ENCODE results near the gene VPS51. TPM values are rescaled to one million over a fixed set of nuclear protein-coding genes. Genes with fewer than 3 reads are reported as not detected.
A peak's percentile ranks its signal among the peaks of the same experiment; 100 is the strongest.

Gene VPS51
- total RNA-seq, 3 donors from 2014 or later (not counting 1 experiment from before 2014, with no cell fraction given) = 180 to 197 (median 184) TPM

DNA sequence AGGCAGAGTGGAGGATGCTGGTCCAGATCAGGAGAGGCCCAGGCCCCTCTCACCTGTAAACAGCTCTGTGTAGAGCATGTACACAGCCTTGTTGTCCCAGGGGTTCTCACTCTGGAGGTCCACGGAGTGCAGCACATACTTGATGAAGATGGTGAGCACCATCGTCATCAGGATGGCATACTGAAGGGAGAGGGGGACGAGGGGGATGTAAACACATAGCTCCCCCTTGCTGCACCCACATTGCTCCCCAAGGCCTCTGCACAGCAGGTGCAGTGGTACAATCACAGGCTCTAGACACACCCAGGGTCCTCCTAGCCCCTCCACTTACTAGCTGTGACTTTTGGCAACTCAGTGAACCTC, 35.4 kb downstream of the VPS51 start:
- Mint-ChIP-seq H3K9me3 (no peaks in the 10 kb centered on the region), H3K27ac (peak overlapping the region in 1 of 2 donors; percentile 30), H3K27me3 (ENCODE audit: low read depth in 2 of 2) (no peaks in the 10 kb centered on the region), H3K36me3 (no peaks in the 10 kb centered on the region), H3K4me3 (no peak overlapping the region), H3K4me1 (peaks cover 29 to 49% of the 10 kb centered on the region in 2 donors)
- Histone ChIP-seq H3K9me3 (ENCODE audit: control insufficient read depth, insufficient read depth, low read length) (no peaks in the 10 kb centered on the region), H3K27ac (ENCODE audit: low read length) (no peak overlapping the region), H3K4me1 (ENCODE audit: control insufficient read depth, insufficient read depth, low read length) (peaks cover 53% of the 10 kb centered on the region), H3K27me3 (ENCODE audit: control insufficient read depth, insufficient read depth, low read length) (no peaks in the 10 kb centered on the region), H3K36me3 (ENCODE audit: control insufficient read depth, insufficient read depth, low read length) (peaks cover 62% of the 10 kb centered on the region), H3K4me3 (ENCODE audit: low read length) (no peak overlapping the region)
- no peak for ATAC-seq
- 66% methylated on average over 3 of the region's 3 CpGs for WGBS (ENCODE audit: insufficient coverage)
- DNase-seq = peak in 1 of 2 donors; percentile 7
- intact Hi-C loops (cut with micrococcal nuclease) = no loop called here
- TF ChIP-seq, protein P1, sequence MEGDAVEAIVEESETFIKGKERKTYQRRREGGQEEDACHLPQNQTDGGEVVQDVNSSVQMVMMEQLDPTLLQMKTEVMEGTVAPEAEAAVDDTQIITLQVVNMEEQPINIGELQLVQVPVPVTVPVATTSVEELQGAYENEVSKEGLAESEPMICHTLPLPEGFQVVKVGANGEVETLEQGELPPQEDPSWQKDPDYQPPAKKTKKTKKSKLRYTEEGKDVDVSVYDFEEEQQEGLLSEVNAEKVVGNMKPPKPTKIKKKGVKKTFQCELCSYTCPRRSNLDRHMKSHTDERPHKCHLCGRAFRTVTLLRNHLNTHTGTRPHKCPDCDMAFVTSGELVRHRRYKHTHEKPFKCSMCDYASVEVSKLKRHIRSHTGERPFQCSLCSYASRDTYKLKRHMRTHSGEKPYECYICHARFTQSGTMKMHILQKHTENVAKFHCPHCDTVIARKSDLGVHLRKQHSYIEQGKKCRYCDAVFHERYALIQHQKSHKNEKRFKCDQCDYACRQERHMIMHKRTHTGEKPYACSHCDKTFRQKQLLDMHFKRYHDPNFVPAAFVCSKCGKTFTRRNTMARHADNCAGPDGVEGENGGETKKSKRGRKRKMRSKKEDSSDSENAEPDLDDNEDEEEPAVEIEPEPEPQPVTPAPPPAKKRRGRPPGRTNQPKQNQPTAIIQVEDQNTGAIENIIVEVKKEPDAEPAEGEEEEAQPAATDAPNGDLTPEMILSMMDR (IDR thresholded peaks at IDR 0.05) = no peak

DNA sequence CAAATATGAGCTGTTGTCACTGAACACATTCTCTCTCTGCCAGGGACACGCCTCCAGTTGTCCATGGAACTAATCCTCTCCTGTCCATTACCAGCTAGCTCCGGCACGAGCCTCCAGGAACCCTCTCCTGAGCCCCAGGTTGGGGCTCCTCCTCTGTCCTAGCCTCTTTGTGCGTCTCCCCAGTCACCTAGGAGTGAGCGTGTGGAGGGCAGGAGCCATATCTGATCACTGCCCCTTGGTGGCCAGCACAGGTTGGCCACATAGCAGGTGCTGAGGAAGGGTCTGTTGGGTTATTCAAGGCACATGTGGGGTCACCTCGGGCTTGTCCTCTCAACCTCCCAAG, 35.9 kb downstream of the VPS51 start:
- Mint-ChIP-seq H3K9me3 (no peaks in the 10 kb centered on the region), H3K27me3 (ENCODE audit: low read depth in 2 of 2) (no peaks in the 10 kb centered on the region), H3K4me3 (no peak overlapping the region), H3K4me1 (peaks cover 32 to 52% of the 10 kb centered on the region in 2 donors), H3K27ac (peak overlapping the region in 1 of 2 donors; percentile 99), H3K36me3 (no peaks in the 10 kb centered on the region)
- no peaks in the 10 kb centered on the region for H3K27me3 ChIP-seq (ENCODE audit: control insufficient read depth, insufficient read depth, low read length)
- peak overlapping the region; percentile 6 for H3K27ac ChIP-seq (ENCODE audit: low read length)
- peak overlapping the region; percentile 6 for H3K4me3 ChIP-seq (ENCODE audit: low read length)
- TF ChIP-seq, protein P1 (IDR thresholded peaks at IDR 0.05) = no peak
- peaks cover 57% of the 10 kb centered on the region for H3K36me3 ChIP-seq (ENCODE audit: control insufficient read depth, insufficient read depth, low read length)
- no peaks in the 10 kb centered on the region for H3K9me3 ChIP-seq (ENCODE audit: control insufficient read depth, insufficient read depth, low read length)
- 75% methylated on average over 6 of the region's 6 CpGs for WGBS (ENCODE audit: insufficient coverage)
- intact Hi-C loops (cut with micrococcal nuclease) = no loop called here
- DNase-seq (peak in 1 of 2 donors; percentile 4), ATAC-seq (no peak)
- peaks cover 53% of the 10 kb centered on the region for H3K4me1 ChIP-seq (ENCODE audit: control insufficient read depth, insufficient read depth, low read length)

DNA sequence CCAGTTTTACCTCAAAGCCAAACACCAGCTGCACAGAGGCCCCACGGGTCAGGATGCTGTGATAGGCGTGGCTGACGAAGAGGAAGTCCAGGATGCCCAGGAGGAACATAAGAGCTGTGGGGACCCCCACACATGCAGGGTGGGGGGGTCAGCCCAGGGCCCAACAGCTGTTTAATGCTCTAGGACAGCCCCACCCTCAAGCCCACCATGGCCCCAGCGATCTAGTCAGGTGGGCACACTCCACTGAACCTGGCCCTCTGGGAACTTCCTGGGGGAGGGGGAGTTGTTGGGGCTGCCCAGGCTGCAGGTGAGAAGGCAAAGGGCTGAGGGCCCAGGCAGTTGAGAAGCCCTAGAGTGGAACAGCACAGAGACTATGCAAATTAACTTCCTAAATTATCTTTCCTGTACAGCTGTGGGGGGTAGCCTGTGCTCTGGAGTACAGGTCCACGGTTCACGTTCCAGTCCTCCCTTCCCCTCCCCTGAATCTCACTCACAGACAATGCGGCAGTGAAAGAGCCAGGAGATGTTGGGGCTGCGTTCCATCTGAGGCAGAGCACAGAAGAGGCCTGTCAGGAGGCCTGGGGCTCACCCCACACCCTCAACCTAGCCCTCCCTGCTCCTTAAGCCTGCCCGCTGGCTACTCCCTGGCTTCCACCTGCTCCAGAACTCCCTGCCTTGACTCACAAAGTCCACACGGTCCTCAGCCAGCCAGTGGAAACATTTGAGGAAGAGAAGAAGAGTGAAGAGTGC, 36.4 kb downstream of the VPS51 start:
- DNase-seq (no peak), ATAC-seq (no peak)
- Mint-ChIP-seq H3K36me3 (no peaks in the 10 kb centered on the region), H3K27me3 (ENCODE audit: low read depth in 2 of 2) (no peaks in the 10 kb centered on the region), H3K9me3 (no peaks in the 10 kb centered on the region), H3K4me1 (peaks cover 32 to 52% of the 10 kb centered on the region in 2 donors), H3K27ac (peak overlapping the region; percentile 99), H3K4me3 (peak overlapping the region; percentile 49)
- Histone ChIP-seq H3K4me1 (ENCODE audit: control insufficient read depth, insufficient read depth, low read length) (peaks cover 53% of the 10 kb centered on the region), H3K27me3 (ENCODE audit: control insufficient read depth, insufficient read depth, low read length) (no peaks in the 10 kb centered on the region), H3K36me3 (ENCODE audit: control insufficient read depth, insufficient read depth, low read length) (peaks cover 52% of the 10 kb centered on the region), H3K9me3 (ENCODE audit: control insufficient read depth, insufficient read depth, low read length) (no peaks in the 10 kb centered on the region), H3K4me3 (ENCODE audit: low read length) (peak overlapping the region; percentile 92), H3K27ac (ENCODE audit: low read length) (peak overlapping the region; percentile 6)
- intact Hi-C loops (cut with micrococcal nuclease) = no loop called here
- TF ChIP-seq, protein P1 (IDR thresholded peaks at IDR 0.05) = no peak
- WGBS (ENCODE audit: insufficient coverage) = 62% methylated on average over 10 of the region's 10 CpGs

Data from natural killer cell (primary cell).